Pancreas (tissue), 10 donors: ENCODE data around the gene TREH. TPM values are rescaled to one million over a fixed set of nuclear protein-coding genes. Genes with fewer than 3 reads are reported as not detected.

Experiments used
- ATAC-seq, 4 donors: fragments of 200-7000 bp; cut with Tn5 transposase; one replicate each; pipeline versions ENCODE4 v1.8.0 to v1.9.1; 2020; ENCODE audit warnings: mild to moderate bottlenecking in 4 of 4, moderate library complexity in 4 of 4
- DNase-seq, 6 donors: peaks; one replicate each; pipeline ENCODE4 v3.0.0-alpha.2; 2020
- FAIRE-seq: peaks from 2 replicates; lab custom pipeline; 2012; peaks lifted over from hg19 to GRCh38; lab: Jason Lieb, UNC
- H3K27ac ChIP-seq, 4 donors: fragments of 200-600 bp; sonication (generic); 1 replicate in 3 of 4; 2 replicates in 1 of 4; pipeline versions ENCODE4 v1.5.0 to v1.8.0; 2020
- H3K27me3 ChIP-seq, 4 donors: fragments of 200-600 bp; one replicate each; pipeline ENCODE4 v1.8.0; 2021
- H3K36me3 ChIP-seq, 3 donors: fragments of 200-600 bp; sonication (generic) in 1 of 3; one replicate each; pipeline versions ENCODE4 v1.5.0 to v1.8.0; 2020 to 2021
- H3K4me1 ChIP-seq, 3 donors: fragments of 200-600 bp; one replicate each; pipeline ENCODE4 v1.8.0; 2021
- H3K4me3 ChIP-seq, 4 donors: fragments of 200-600 bp; sonication (generic) in 2 of 4; one replicate each; pipeline versions ENCODE4 v1.5.0 to v1.8.0; 2020 to 2021
- H3K9me3 ChIP-seq, 4 donors: fragments of 200-600 bp; one replicate each; pipeline ENCODE4 v1.8.0; 2021
- WGBS, 2 donors: extraction: QIAGEN DNeasy Blood & Tissue Kit; methylation state at CpG; one replicate each; pipeline ENCODE4 v1.1.7; 2013; 5-methylcytosine and 5-hydroxymethylcytosine counted together
- intact Hi-C, 3 donors: fragments of 100-400 bp; cut with DNase I; formaldehyde crosslinking; loops; one replicate each; pipeline versions ENCODE4 v1.11.1 to v1.14.2; 2022
- polyA plus RNA-seq, 2 donors: library from polyadenylated mRNA; stranded (reverse); fragments of 200-250 nt; gene quantifications; one replicate each; pipeline ENCODE4 v1.2.3, GENCODE V29; 2013
- total RNA-seq, 6 donors: library from RNA; stranded (reverse); fragmentation: NEBNext Ultra II Directional in 4 of 6; extraction: Animal tissue kit (Norgen Biotek cat#: 25700) in 4 of 6; gene quantifications; one replicate each; pipeline versions ENCODE4 v1.2.1 to v1.2.4, GENCODE V29; 2021 to 2023
- TF ChIP-seq, protein P1 (sequence below), 4 donors: fragments of 200-600 bp; sonication (generic) in 3 of 4; IDR thresholded peaks; one replicate each; pipeline versions ENCODE4 v1.5.0 to v1.8.0; 2021; ENCODE audit warnings: antibody characterized with exemption in 4 of 4
- donor health status: healthy with polysubstance abuse.
- donor health status: DM: no; HTN: no; CAD: no; lungs with moderate emphysema.
- donor health status: DM: no; HTN: no; CAD: no.
- donor health status: control.
- donor health status: control.
- donor health status: Bipolar disorder and iron deficiency.
- donor health status: DM: yes; HTN: yes; CAD: no.
- donor health status: DM: no; HTN: no; CAD: no.
- donor health status: DM: no; HTN: no; CAD: no.
- donor health status: DM: yes; HTN: yes; CAD: no.

TREH gene
- total and polyA plus RNA-seq, 8 donors: 0.14 to 4.7 (median 1.0) TPM

DNA sequence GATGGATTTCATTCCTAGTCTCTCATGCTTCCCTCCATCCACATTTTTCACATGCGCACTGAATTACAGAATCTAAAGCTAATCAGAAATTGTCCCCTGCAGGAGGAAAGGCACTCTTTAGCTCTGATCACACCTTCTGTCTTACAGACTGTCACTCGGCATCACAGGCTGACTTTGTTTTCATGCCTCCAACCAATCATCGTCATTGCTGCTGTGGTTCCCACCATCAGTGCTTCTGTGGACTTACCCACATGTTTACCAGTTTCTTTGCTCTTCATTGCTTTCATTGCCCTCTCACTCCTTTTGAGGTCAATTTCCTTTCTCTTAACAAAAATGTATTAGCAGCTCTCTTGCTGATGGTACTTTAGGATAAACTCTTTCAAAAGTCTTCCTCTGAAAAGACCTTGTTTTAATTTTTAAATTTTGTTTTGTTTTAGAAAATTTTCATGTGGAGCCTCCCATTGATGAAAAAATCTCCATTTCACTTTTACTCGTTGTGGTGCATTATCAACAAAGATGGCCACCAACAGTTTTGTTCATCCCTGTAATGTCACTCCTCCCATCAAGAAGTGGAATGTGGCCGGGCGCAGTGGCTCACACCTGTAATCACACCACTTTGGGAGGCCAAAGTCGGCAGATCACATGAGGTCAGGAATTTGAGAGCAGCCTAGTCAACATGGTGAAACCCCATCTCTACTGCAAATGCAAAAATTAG is 20.2 kb upstream of the TREH start:
- ATAC-seq (no peak), FAIRE-seq (no peak), DNase-seq (no peak)
- Histone ChIP-seq H3K4me1 (no peaks in the 10 kb centered on the region), H3K27ac (no peak overlapping the region), H3K4me3 (no peak overlapping the region), H3K36me3 (no peaks in the 10 kb centered on the region), H3K9me3 (no peaks in the 10 kb centered on the region), H3K27me3 (no peaks in the 10 kb centered on the region)
- intact Hi-C loops: loop anchor here in 1 of 3 donors (10.0 kb wide), 1 partner anchor 255 kb away; the partner anchor contains the start of gene UPK2
- 85 to 88% methylated on average over 7 of the region's 7 CpGs for WGBS, 2 donors
- TF ChIP-seq, protein P1, sequence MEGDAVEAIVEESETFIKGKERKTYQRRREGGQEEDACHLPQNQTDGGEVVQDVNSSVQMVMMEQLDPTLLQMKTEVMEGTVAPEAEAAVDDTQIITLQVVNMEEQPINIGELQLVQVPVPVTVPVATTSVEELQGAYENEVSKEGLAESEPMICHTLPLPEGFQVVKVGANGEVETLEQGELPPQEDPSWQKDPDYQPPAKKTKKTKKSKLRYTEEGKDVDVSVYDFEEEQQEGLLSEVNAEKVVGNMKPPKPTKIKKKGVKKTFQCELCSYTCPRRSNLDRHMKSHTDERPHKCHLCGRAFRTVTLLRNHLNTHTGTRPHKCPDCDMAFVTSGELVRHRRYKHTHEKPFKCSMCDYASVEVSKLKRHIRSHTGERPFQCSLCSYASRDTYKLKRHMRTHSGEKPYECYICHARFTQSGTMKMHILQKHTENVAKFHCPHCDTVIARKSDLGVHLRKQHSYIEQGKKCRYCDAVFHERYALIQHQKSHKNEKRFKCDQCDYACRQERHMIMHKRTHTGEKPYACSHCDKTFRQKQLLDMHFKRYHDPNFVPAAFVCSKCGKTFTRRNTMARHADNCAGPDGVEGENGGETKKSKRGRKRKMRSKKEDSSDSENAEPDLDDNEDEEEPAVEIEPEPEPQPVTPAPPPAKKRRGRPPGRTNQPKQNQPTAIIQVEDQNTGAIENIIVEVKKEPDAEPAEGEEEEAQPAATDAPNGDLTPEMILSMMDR (IDR thresholded peaks at IDR 0.05): no peak

DNA sequence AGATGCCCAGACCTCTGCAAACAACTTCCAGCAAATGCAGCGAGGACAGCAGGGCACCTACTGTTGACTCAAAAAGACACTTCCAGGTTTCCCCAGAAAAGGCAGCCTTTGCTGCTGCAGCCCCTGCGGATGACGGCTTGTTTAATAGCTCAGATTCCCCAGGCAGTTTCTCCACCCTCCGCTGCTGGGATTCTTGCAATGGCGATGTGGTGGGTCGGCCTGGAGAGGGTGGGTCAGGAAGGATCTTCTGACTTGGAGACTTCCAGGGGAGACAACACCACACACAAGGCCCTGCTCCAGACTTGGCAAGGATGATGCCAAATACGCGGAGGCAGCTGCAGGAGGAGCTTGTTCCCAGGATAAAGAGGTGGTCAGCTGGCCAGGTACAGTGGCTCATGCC is 17.9 kb upstream of the TREH start:
- Histone ChIP-seq H3K4me3 (no peak overlapping the region), H3K9me3 (no peaks in the 10 kb centered on the region), H3K27me3 (no peaks in the 10 kb centered on the region), H3K27ac (no peak overlapping the region), H3K4me1 (no peaks in the 10 kb centered on the region), H3K36me3 (no peaks in the 10 kb centered on the region)
- no peak for FAIRE-seq
- no peak for ATAC-seq
- WGBS, 2 donors: 61 to 69% methylated on average over 8 of the region's 8 CpGs
- intact Hi-C loops: loop anchor here in 1 of 3 donors (10.0 kb wide), 1 partner anchor 257 kb away; the partner anchor contains the start of gene UPK2
- DNase-seq: no peak
- TF ChIP-seq, protein P1 (IDR thresholded peaks at IDR 0.05): no peak

DNA sequence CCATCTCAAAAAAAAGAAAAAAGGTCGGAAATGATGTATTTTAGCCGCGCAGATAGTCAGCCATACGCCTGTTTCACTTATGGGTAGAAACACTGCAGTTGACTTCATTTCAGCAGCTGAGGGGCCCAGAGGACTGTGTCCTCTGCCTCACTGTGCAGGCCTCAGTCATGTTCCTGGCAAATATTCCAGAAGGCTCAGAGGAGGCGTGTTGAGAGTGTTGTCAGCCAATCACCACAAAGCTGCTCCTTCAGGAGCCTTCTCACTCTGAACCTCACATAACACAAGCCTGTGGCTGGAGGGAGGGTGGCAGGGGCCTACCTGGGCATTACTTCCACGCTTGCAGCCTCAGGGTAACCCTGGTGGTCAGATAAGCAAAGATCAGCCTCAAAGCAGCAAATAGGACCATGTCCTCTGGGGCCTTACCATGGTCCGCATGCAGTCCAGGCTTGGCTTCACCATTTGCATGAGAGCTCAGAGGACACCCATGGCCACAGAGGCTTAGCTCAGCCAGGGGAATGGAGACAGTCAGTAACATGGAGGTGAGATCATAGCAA is 17.3 kb upstream of the TREH start:
- Histone ChIP-seq H3K9me3 (no peaks in the 10 kb centered on the region), H3K4me1 (no peaks in the 10 kb centered on the region), H3K36me3 (no peaks in the 10 kb centered on the region), H3K27ac (no peak overlapping the region), H3K27me3 (no peaks in the 10 kb centered on the region), H3K4me3 (no peak overlapping the region)
- intact Hi-C loops: loop anchor here in 1 of 3 donors (10.0 kb wide), 1 partner anchor 258 kb away; the partner anchor contains the start of gene UPK2
- WGBS, 2 donors: 85 to 87% methylated on average over 7 of the region's 7 CpGs
- no peak for FAIRE-seq
- TF ChIP-seq, protein P1 (IDR thresholded peaks at IDR 0.05): no peak
- DNase-seq: no peak
- no peak for ATAC-seq

DNA sequence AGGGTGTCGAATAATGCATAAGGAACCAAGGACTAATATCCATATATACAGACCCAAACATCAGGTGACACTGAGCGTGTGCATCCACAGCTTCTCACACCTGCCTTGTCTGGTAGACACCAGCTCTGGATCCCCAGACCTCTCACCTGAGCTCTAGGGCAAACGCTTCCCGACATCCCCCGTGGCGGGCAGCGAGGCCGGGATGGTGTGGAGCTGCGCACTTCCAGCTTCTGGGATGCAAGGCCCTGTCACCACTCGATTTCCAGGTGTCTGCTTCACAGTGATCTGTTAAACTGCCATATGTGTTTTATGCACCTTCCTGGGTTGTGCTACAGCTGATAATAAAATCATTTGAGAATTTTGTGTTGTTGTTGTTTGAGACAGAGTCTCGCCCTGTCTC is 15.3 kb upstream of the TREH start:
- intact Hi-C loops: loop anchor here in 2 of 3 donors (5.0 to 10.0 kb wide), 2 partner anchors 260 to 263 kb away; partner anchors contain the start of gene UPK2 (in 2 of the 2)
- DNase-seq (no peak), FAIRE-seq (no peak), ATAC-seq (no peak)
- Histone ChIP-seq H3K4me1 (no peaks in the 10 kb centered on the region), H3K27ac (no peak overlapping the region), H3K9me3 (no peaks in the 10 kb centered on the region), H3K36me3 (no peaks in the 10 kb centered on the region), H3K4me3 (no peak overlapping the region), H3K27me3 (no peaks in the 10 kb centered on the region)
- TF ChIP-seq, protein P1 (IDR thresholded peaks at IDR 0.05): no peak
- WGBS, 2 donors: 77 to 87% methylated on average over 11 of the region's 11 CpGs
